Peyer's patch (tissue), 4 donors: ENCODE measurements around the gene SHLD2.
"Not testable (repeated sequence)": the region's sequence is repeated elsewhere in the genome, so short reads cannot be mapped to it uniquely, and the experiment has no call there.

Source experiments
- CTCF ChIP-seq, 6 experiments: fragments of 450-650 bp in 4 of 6; fragments of 200-600 bp in 2 of 6; sonication (generic) in 1 of 6; IDR thresholded peaks; one replicate each; pipeline ENCODE4 v1.5.1; 2017 to 2019; ENCODE audit warnings: antibody characterized with exemption in 6 of 6, mild to moderate bottlenecking in 3 of 6, moderate library complexity in 1 of 6
- POLR2A ChIP-seq, 2 donors: fragments of 450-650 bp; IDR thresholded peaks; one replicate each; pipeline ENCODE4 v1.5.1; 2017; ENCODE audit warnings: antibody characterized with exemption in 2 of 2, mild to moderate bottlenecking in 2 of 2, moderate library complexity in 2 of 2

DNA sequence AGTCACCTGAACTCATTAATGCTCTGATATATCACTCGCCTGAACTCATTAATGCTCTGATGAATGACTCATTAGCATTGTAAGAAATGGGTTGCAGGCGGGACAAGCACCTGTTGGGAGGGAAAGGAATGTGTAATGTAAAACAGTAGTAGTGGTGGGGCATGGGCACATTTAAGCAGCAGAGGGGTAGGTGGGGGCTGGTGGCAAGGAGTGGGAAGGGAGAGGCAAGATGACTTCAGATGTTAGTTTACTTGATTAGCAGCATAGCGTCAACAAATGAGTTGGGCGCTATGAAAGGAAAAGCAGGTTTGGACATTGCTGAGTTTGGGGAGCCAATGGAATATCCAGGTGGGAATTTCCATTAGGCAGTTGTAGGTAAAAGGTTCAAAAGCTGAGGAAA, 61.8 kb downstream of the SHLD2 start:
- not testable (repeated sequence) for TF ChIP-seq CTCF, POLR2A (IDR thresholded peaks at IDR 0.05)
